Activated naive CD4-positive, alpha-beta T cell treated with anti-CD3 and anti-CD28 coated beads for 36 hours (primary cell): ENCODE results near the gene KCNQ2. TPM values are rescaled to one million over a fixed set of nuclear protein-coding genes. Genes with fewer than 3 reads are reported as not detected.

ENCODE experiments used
- CTCF ChIA-PET: fragments of 350-600 bp; sonication (Branson Sonifier 250); formaldehyde crosslinking; loops from one replicate; lab custom pipeline; 2021; ENCODE audit warnings: antibody characterized with exemption; lab: Charles Lee
- DNase-seq: peaks from one replicate; pipeline ENCODE4 v3.0.0-alpha.2; 2020
- H3K27ac Mint-ChIP-seq: one replicate; pipeline ENCODE4 v1.8.0; 2021; ENCODE audit warnings: mild to moderate bottlenecking, mixed read lengths
- H3K27me3 Mint-ChIP-seq: one replicate; pipeline ENCODE4 v1.8.0; 2021; ENCODE audit warnings: low read depth, mixed read lengths
- H3K36me3 Mint-ChIP-seq: one replicate; pipeline ENCODE4 v1.8.0; 2021; ENCODE audit warnings: low read depth, mixed read lengths
- H3K4me1 Mint-ChIP-seq: one replicate; pipeline ENCODE4 v1.8.0; 2021; ENCODE audit warnings: low read depth, mixed read lengths
- H3K4me3 Mint-ChIP-seq: one replicate; pipeline ENCODE4 v1.8.0; 2021; ENCODE audit warnings: mild to moderate bottlenecking, moderate library complexity, mixed read lengths
- H3K9me3 Mint-ChIP-seq: one replicate; pipeline ENCODE4 v1.8.0; 2021; ENCODE audit warnings: mixed read lengths
- intact Hi-C: fragments of 100-400 bp; cut with micrococcal nuclease; formaldehyde crosslinking; loops from one replicate; pipeline ENCODE4 v1.15.1; 2023
- total RNA-seq, 2 experiments: library from RNA; stranded (reverse); gene quantifications; one replicate each; pipeline ENCODE4 v1.2.3, GENCODE V29; 2021

Gene KCNQ2
- total RNA-seq, 2 experiments from 2014 or later = not detected

- intact Hi-C loops = no loop called here
- no peaks in the 10 kb centered on the region for H3K9me3 Mint-ChIP-seq
- H3K36me3 Mint-ChIP-seq = no peaks in the 10 kb centered on the region
- DNase-seq = no peak
- H3K4me3 Mint-ChIP-seq = no peak overlapping the region
- H3K27me3 Mint-ChIP-seq = peaks cover 26% of the 10 kb centered on the region
- H3K27ac Mint-ChIP-seq = no peak overlapping the region
- H3K4me1 Mint-ChIP-seq = peaks cover 4% of the 10 kb centered on the region
- CTCF ChIA-PET = no interaction called here
Measured at GRCh38 chr20:63492982-63493381, 20.5 kb upstream of the KCNQ2 start.

- intact Hi-C loops = no loop called here
- Mint-ChIP-seq H3K4me1 (peaks cover 4% of the 10 kb centered on the region), H3K27ac (peak overlapping the region; percentile 2), H3K4me3 (no peak overlapping the region), H3K27me3 (peaks cover 25% of the 10 kb centered on the region), H3K36me3 (no peaks in the 10 kb centered on the region), H3K9me3 (no peaks in the 10 kb centered on the region)
- CTCF ChIA-PET = no interaction called here
- DNase-seq = no peak
Measured at GRCh38 chr20:63492518-63492917, 20.1 kb upstream of the KCNQ2 start.

- Mint-ChIP-seq H3K27me3 (peaks cover 23% of the 10 kb centered on the region), H3K36me3 (no peaks in the 10 kb centered on the region), H3K4me3 (no peak overlapping the region), H3K4me1 (peaks cover 2% of the 10 kb centered on the region), H3K27ac (no peak overlapping the region), H3K9me3 (no peaks in the 10 kb centered on the region)
- intact Hi-C loops = no loop called here
- no peak for DNase-seq
- CTCF ChIA-PET = no interaction called here
Measured at GRCh38 chr20:63491635-63492230, 19.3 kb upstream of the KCNQ2 start.

GRCh38 chr20:63491078-63491477 lies 18.6 kb upstream of the KCNQ2 start:
- CTCF ChIA-PET = no interaction called here
- no peak for DNase-seq
- no peaks in the 10 kb centered on the region for H3K9me3 Mint-ChIP-seq
- no peaks in the 10 kb centered on the region for H3K36me3 Mint-ChIP-seq
- intact Hi-C loops = no loop called here
- no peak overlapping the region for H3K4me3 Mint-ChIP-seq
- H3K4me1 Mint-ChIP-seq = no peaks in the 10 kb centered on the region
- peaks cover 23% of the 10 kb centered on the region for H3K27me3 Mint-ChIP-seq
- no peak overlapping the region for H3K27ac Mint-ChIP-seq

GRCh38 chr20:63490416-63490815 lies 18.0 kb upstream of the KCNQ2 start:
- H3K27ac Mint-ChIP-seq = no peak overlapping the region

GRCh38 chr20:63488315-63489251 lies 16.1 kb upstream of the KCNQ2 start:
- H3K27me3 Mint-ChIP-seq = peaks cover 26% of the 10 kb centered on the region
- no peak for DNase-seq
- intact Hi-C loops = no loop called here
- H3K4me1 Mint-ChIP-seq = no peaks in the 10 kb centered on the region
- CTCF ChIA-PET = no interaction called here
- no peaks in the 10 kb centered on the region for H3K36me3 Mint-ChIP-seq
- no peak overlapping the region for H3K4me3 Mint-ChIP-seq
- H3K9me3 Mint-ChIP-seq = no peaks in the 10 kb centered on the region
- H3K27ac Mint-ChIP-seq = no peak overlapping the region

More at GRCh38 chr20:63490416-63490815, 18.0 kb upstream of the KCNQ2 start:
- Mint-ChIP-seq H3K27me3 (peaks cover 23% of the 10 kb centered on the region), H3K4me3 (no peak overlapping the region), H3K9me3 (no peaks in the 10 kb centered on the region), H3K36me3 (no peaks in the 10 kb centered on the region), H3K4me1 (no peaks in the 10 kb centered on the region)
- DNase-seq = no peak
- intact Hi-C loops = no loop called here
- CTCF ChIA-PET = no interaction called here

GRCh38 chr20:63487781-63488241 lies 15.4 kb upstream of the KCNQ2 start:
- H3K4me3 Mint-ChIP-seq = no peak overlapping the region
- intact Hi-C loops = no loop called here
- H3K27ac Mint-ChIP-seq = no peak overlapping the region
- no peaks in the 10 kb centered on the region for H3K36me3 Mint-ChIP-seq
- peaks cover 28% of the 10 kb centered on the region for H3K27me3 Mint-ChIP-seq
- H3K9me3 Mint-ChIP-seq = no peaks in the 10 kb centered on the region
- CTCF ChIA-PET = no interaction called here
- no peaks in the 10 kb centered on the region for H3K4me1 Mint-ChIP-seq
- no peak for DNase-seq

- peaks cover 31% of the 10 kb centered on the region for H3K27me3 Mint-ChIP-seq
- H3K4me1 Mint-ChIP-seq = no peaks in the 10 kb centered on the region
- DNase-seq = no peak
- H3K36me3 Mint-ChIP-seq = no peaks in the 10 kb centered on the region
- CTCF ChIA-PET = no interaction called here
- intact Hi-C loops = no loop called here
- H3K4me3 Mint-ChIP-seq = no peak overlapping the region
- no peaks in the 10 kb centered on the region for H3K9me3 Mint-ChIP-seq
- no peak overlapping the region for H3K27ac Mint-ChIP-seq
Measured at GRCh38 chr20:63487116-63487764, 14.8 kb upstream of the KCNQ2 start.

GRCh38 chr20:63486300-63486855 lies 13.9 kb upstream of the KCNQ2 start:
- H3K36me3 Mint-ChIP-seq = no peaks in the 10 kb centered on the region
- no peaks in the 10 kb centered on the region for H3K9me3 Mint-ChIP-seq
- H3K4me3 Mint-ChIP-seq = no peak overlapping the region
- H3K27ac Mint-ChIP-seq = no peak overlapping the region
- peaks cover 30% of the 10 kb centered on the region for H3K27me3 Mint-ChIP-seq
- DNase-seq = no peak
- CTCF ChIA-PET = no interaction called here
- H3K4me1 Mint-ChIP-seq = no peaks in the 10 kb centered on the region
- intact Hi-C loops = no loop called here

- DNase-seq = no peak
- Mint-ChIP-seq H3K27me3 (peaks cover 22% of the 10 kb centered on the region), H3K36me3 (no peaks in the 10 kb centered on the region), H3K27ac (no peak overlapping the region), H3K4me1 (no peaks in the 10 kb centered on the region), H3K9me3 (no peaks in the 10 kb centered on the region), H3K4me3 (no peak overlapping the region)
- CTCF ChIA-PET = interaction anchor here (0.6 to 1.3 kb wide), 3 partner anchors 11 to 52 kb away, joined by 3 read pairs; no protein-coding TSS in a partner anchor
- intact Hi-C loops = no loop called here
Measured at GRCh38 chr20:63484651-63485403, 12.4 kb upstream of the KCNQ2 start.

GRCh38 chr20:63484236-63484635 lies 11.8 kb upstream of the KCNQ2 start:
- no peak overlapping the region for H3K4me3 Mint-ChIP-seq
- no peak for DNase-seq
- H3K9me3 Mint-ChIP-seq = no peaks in the 10 kb centered on the region
- no peak overlapping the region for H3K27ac Mint-ChIP-seq
- intact Hi-C loops = no loop called here
- H3K36me3 Mint-ChIP-seq = no peaks in the 10 kb centered on the region
- H3K27me3 Mint-ChIP-seq = peaks cover 24% of the 10 kb centered on the region
- CTCF ChIA-PET = interaction anchor here (0.6 to 1.3 kb wide), 3 partner anchors 12 to 52 kb away, joined by 3 read pairs; no protein-coding TSS in a partner anchor
- H3K4me1 Mint-ChIP-seq = no peaks in the 10 kb centered on the region
